ENCODE data around the gene JMJD7.
A peak's percentile ranks its signal among the peaks of the same experiment; 100 is the strongest.
"Not testable (repeated sequence)": the region's sequence is repeated elsewhere in the genome, so short reads cannot be mapped to it uniquely, and the experiment has no call there.

The JMJD7 gene

DNA sequence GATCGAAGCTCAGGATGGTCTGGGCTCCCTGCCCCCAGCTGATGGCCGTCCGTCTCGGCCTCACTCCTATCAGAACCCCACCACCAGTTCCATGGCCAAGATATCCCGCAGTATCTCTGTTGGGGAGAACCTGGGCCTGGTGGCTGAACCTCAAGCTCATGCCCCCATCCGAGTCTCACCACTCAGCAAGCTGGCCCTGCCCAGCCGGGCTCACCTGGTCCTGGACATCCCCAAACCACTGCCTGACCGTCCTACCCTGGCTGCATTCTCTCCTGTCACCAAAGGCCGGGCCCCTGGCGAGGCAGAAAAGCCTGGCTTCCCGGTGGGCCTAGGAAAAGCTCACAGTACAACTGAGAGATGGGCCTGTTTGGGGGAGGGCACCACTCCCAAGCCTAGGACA lies 4.4 kb upstream of the JMJD7 start:
- DNase-seq: no peak

DNA sequence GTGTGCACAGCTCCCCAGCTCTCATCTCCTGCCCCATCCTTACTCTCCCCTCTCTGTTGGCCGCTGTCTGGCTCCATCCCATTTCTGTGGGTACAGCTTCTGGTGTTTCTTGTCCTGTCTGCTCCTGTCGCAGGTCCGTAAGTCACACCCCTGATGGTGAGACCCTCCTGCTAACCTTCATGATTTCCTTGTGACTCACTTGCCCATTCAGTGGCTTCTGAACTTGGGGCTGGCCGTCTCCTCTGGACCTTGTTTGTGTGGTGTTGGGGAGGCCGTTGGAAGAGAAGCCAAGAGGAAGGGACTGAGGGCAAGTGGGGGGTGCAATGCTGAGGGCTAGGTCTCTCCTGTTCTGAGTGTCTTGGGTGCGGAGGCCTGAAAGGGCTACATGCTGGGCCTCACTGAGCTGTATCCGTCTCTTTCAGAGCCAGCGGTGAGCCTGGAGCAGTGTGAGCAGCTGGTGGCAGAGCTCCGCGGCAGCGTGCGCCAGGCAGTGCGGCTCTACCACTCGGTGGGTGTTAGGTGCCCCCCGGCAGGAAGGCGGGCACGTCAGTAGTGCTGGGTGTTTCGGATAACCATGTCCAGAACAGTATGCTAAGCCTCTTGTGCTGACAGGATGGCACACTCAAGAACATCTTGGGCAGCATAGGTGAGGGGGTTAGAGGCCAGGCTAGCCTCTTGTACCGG lies 3.7 kb upstream of the JMJD7 start:
- DNase-seq: no peak

DNA sequence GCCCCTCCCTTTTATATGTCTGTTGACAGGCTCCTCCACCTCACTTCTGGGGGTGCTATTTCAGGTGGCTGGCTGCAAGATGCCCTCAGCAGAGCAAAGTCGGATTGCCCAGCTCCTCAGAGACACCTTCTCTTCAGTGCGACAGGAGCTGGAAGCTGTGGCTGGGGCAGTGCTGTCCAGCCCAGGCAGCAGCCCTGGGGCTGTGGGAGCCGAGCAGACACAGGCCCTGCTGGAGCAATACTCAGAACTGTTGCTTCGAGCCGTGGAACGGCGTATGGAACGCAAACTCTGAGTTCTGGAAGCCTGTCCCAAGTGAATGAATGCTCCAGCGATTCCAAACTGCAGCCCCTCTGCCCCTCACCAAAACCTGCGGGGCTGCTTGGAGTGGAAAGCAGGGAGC lies 2.7 kb upstream of the JMJD7 start:
- DNase-seq: no peak

DNA sequence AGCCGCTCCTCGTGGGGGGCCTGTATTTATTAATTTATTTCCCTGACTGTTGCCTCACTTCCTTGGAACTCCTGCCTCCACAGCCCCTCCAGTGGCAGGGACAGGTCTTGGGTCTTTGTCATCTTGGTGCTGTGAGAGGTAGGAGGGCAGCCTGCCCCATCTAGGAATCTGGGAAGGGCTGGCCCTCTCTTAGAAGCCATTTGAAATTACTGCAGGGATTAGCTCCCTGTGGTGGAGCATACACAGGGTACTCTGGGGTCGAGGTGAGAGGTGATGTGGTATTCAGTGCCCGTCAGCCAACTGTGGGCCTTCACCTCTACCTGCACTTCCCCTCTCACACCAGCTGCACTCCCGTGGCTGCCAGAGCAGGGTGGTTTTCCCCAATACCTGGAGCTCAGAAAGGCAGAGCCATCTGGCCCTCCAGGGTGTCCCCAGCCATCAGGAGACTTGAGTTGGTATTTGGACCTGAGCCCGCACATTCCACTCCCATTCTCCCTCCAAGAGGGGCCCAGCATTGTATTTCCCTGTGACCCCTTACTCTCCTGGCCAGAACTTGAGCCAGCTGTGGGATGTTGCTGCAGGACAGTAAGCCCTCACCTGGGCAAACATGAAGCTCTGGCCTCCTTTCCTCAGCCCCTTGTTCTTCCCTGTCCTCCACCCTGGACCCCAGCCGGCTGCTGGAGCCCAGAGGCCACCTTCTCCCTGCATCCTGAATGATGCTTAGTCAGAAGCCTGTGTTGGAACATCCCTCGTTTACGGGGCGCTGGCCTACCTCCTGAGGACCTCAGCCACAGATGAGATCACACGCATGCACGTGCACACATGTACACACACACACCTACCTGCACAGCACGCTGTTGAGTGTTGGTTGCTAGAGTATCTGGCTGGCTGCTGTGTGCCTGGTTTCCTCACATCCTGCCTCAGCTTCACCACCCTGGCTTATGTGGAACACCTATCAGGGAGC lies 2.0 kb upstream of the JMJD7 start:
- no peak for DNase-seq

DNA sequence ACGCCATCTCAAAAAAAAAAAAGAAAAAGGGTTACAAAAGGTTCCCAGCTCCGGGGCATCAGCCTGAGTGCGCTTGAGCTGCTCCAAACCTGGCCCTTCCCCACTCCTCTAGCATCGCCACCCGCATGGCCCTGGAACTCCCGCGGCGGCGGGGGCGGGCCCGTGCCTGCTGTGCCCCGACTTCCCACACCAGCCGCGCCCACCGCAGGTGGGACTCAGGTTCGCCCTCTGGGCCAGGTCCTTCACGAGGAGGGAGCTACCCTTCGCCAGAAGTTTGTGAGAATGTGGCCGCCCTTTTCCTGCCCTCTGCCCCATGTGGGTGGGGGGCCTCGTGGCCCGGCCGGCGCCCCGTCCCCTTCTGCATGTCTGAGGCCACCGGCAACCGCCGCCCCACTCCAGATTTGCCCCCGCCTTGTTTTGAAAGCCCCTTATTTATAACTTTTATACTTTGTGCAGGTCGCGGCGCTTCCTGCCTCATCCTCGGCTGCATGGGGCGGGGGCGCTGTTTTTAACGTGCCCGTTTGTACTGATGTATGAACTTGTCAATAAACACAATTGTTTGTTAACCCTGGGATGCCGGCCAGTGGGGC lies 507 bp upstream of the JMJD7 start:
- DNase-seq: no peak

DNA sequence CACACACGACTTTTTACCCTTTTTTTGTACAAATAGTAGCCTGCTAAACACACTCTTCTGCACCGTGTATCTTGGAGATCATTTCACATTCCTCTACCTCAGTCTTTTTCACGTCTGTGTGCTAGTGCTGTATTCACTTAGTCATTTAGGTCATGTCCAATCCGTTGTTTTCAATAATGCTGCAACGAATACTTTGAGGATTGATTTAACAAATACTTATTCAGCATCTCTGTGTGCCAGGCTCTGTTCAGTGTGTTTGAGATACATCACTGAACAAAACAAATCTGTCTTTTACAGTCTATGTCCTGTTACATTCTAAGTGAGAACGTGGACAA lies 882 bp downstream of the JMJD7 start:
- no peak for DNase-seq

DNA sequence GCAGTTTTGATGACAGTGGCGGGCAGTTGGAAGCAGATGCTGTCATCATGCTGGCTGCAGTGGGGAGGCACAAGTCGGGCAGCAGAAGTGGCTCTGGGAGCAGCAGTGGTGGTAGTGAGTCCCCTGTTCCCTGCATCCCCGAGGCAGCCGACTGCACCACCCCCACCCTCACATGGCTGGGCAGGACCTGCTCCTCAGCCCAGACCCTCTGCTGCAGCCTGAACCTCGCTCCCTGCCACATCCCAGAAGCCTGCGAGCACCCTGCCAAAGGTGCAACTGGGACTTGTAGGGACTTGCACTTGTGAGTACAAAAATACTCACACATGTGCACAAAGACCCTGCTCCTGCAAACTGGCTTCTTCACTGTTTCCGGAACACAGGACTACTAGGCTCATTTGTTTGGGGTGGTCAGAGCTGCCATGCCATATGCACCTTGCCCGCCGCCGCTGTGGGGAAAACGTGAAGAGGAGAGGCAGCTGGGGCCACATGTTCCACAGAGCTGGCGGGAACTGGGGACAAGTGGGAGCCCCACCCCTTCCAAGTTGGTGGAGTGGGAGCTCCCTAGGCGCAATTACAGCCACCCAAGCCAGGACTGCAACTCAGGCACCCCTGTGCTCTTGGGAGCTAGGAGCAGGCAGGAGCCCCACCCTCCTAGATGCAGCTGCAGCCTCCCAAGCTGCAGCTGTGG lies 2.2 kb downstream of the JMJD7 start:
- no peak for DNase-seq

DNA sequence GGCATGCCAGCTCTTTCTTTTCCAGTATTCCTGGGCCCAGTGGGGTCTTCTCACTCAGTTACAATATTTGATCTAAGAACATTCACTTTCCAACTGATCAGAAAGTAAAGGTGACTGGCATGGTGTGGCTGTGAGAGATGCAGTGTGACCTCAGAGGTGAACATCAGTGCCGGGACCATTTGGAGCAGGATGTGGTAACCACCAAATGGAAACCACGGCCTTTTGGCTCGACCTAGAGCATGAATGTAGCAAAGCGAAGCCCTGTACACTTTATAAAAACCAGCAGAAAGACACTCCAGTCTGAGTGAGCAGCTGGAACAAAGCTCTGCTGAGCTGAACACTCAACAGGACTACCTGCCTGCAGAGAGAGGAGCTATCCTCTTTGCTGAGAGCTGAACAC lies 3.4 kb downstream of the JMJD7 start:
- DNase-seq: not testable (repeated sequence)

DNA sequence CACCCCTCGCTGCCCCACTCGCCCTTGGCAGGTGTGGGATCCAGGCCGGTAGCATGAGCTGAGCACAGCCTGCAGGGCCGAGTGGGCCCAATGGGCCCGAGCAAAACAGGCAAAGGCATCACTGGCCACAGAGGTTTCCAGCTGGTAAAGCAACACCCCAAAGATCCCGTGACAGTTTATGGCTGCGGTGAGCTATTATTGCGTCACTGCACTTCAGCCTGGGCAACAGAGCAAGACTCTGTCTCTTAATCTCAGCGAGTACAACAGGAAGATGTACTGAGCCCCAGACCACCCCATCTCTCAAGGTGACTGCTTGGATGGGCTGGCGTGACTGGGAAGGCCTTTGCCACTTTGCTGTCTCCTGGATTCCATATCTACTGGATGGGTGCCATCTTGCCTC lies 4.3 kb downstream of the JMJD7 start:
- no peak for DNase-seq

DNA sequence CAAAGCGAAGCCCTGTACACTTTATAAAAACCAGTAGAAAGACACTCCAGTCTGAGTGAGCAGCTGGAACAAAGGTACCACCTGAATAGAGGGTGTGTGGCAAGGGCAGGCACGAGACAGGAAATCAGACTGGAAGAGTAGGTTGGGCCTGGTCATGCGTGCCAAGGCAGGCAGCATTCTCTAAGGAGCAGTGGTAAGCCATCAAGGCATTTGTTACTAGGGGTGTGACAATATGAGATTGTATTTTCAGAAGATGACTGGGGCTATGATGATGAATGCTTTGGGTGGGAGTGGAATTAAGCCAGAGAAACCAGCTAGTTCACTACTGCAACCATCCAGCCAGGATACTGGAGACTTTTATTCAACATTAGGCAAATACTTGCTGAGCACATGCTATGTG lies 5.0 kb downstream of the JMJD7 start:
- DNase-seq: peak; percentile 80

DNA sequence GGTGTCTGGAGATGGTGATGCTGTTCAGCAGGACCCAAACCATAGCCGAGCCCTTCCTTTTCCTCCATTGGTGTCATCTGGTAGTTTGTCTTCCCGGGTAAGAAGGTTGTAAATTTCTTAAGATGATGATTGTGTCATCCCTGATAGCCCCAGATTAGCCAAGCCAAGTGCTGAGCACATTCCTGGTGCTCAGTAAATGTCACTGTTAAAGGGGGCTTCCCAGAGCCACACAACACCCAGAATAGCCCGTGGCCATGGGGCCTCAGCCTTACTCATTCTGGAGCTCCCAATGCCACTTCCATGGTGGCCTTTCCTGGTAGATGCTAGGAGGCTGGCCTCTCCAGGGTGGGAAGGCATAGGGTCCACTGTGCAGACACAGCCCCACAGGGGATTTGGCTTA lies 6.2 kb downstream of the JMJD7 start:
- DNase-seq: no peak

DNA sequence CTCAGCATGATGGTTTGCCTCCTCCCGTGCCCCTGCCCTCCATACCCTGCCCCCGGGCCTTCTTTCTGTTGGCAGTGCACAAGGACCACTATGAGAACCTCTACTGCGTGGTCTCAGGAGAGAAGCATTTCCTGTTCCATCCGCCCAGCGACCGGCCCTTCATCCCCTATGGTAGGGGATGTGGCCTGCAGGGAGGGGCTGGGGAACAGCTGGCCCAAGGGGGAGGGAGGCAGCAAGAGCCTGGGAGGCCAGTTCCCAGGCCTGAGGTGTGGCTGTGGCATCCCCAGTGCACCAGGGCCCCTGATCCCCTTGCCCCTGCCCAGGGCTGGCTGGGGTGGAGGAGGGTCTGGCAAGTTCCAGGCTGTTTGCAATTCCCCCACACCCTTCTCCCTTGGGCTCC lies 8.2 kb downstream of the JMJD7 start:
- DNase-seq: no peak

DNA sequence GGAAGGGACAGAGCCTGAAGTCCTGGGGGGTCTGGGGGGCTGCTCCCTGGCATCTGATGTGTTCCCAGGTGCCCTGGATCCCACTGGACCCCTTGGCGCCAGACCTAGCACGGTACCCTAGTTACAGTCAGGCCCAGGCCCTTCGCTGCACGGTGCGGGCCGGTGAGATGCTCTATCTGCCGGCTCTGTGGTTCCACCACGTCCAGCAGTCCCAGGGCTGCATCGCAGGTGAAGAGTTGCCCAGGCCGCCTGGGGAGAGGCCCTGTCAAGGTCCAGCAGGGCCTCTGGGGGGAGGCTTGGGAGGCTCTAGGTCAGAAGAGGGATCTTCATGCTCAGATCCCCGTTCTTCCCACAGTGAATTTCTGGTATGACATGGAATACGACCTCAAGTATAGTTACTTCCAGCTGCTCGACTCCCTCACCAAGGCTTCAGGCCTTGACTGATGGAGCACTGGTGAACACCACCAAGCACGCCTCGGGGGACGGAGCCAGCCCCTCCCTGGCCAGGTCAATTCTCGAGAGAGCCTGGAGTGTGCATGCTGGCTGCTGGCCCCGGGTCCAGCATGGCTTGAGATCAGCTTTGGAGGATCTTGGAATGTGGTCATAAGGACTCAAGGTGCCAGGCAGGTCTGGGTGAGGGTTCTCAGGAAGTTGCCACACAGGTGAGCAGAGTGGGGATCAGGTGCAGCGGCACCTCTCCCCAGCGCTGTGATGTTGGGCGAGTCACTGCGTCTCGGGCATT lies 9.0 kb downstream of the JMJD7 start:
- DNase-seq: no peak

DNA sequence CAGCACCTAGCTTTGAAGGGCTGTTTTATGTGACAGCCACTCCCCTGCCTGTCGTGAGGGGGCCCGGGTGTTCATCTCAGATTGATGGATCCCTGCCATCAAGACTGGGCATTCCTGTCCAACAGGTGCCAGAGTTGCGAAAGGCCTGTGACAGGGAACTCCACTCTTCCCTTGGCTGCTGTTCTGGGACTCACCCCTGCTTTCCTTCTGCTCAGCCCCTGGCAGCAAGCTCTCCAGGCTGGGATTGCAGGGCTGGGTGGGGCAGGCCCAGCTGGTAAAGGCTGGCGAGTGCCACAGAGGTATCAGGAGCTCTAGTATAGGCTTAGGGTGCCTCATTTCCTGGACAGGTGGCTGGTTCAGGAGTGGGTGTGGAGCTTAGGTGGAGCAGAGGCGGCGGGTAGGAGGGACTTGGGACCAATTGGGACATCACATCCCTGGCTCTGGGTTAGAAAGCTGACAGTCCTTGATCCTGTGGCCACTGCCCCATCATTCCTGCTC lies 10.6 kb downstream of the JMJD7 start, which contains the start of gene PLA2G4B:
TSS of gene PLA2G4B (plus strand) at position 448 of the 498 bp plus-strand sequence. CDS start 67 bp downstream, outside the sequence.
- DNase-seq: peak; percentile 67

DNA sequence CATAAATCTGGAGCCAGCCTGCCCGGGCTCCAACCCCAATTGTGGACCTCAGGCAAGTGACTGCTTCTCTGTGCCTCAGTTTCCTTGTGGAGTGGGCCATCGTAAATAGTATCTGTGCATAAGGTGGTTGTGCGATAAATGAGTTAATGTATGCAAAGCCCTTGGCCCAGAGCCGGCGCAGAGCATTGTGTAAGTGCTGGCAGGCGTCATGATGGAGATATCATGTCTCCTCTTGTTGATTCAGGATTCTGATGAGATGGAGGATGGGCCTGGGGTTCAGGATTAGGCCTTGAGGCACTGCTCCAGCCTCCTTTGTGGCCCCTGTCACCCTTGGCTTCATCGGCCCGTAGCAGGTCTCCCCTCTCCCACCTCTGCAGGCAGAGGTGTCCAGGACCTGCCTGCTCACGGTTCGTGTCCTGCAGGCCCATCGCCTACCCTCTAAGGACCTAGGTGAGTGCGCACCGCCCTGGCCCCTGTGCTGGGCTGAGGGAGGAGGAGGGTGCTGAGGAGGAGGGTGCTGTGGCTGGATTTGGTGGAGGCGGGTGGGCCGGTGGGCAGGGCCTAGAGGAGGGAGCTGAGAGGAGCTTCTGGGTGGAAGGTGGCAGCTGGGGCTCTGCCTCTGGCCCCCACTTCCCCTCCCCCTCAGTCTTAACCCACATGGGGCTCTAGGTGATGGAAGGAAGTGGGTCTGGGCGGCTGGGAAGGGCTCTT lies 12.0 kb downstream of the JMJD7 start:
- no peak for DNase-seq

DNA sequence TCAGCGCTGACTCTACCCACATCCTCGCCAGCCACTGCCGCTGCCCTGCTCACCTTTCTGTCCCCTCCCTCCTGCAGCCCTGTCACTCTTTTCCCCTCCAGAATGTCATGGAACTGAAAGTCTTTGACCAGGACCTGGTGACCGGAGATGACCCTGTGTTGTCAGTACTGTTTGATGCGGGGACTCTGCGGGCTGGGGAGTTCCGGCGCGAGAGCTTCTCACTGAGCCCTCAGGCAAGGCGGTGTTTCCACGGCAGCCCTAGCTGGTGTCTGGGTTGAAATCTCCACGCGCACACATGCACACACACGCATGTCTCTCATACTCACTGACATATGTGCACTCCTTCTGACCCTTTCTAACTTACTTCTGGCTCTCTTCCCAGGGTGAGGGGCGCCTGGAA lies 12.8 kb downstream of the JMJD7 start:
- DNase-seq: no peak

DNA sequence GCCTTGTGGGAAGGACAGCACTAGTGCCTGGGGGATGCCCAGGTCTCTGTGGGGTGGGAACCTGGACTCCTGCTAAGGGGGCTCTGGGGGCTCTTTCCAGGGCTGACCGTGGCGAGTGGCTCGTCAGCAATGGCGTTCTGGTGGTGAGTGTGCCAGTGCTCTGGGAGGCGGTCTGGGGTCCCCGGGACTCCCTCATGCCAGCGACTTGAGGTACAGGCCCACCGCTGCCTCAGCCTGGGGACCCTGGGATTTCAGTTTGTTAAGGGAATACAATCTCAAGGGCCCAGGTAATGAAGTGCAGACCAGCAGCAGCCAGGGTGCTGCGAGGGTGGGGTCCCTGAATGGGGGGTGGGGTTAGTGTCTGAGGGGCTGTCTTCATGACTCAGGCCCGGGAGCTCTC lies 13.2 kb downstream of the JMJD7 start:
- no peak for DNase-seq

DNA sequence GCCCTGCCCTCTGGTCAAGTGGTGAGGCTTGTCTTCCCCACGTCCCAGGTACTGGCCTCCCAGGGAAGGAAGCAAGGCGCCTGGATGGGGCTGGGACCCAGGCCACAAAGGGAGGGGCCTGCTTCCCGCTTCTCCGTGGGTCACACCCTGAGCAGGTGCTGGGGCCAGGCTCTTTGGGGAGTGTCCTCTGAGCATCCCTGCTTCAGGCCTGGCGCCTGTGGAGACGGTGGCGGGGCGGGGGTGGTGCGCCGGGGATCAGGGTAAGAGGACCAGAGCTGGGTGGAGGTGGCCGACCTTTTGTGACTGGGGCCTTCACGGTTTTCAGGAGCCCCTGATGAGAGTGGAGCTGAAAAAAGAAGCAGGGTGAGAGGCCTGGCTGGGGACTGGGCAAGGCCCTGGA lies 14.3 kb downstream of the JMJD7 start:
- no peak for DNase-seq

DNA sequence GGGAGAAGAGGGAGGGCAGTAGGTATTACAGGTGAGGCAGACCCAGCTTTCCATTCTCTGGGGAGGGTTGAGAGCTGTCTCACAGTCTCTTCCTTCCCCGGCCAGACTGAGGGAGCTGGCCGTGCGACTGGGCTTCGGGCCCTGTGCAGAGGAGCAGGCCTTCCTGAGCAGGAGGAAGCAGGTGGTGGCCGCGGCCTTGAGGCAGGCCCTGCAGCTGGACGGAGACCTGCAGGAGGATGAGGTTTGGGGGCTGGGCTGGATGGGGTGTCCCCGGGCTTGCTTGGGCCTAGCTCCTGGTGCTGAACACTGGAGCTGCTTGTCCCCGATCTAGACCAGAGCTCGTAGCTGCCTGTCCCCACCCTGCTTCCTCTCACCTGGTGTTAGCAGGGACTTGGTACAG lies 15.7 kb downstream of the JMJD7 start:
- DNase-seq: no peak

DNA sequence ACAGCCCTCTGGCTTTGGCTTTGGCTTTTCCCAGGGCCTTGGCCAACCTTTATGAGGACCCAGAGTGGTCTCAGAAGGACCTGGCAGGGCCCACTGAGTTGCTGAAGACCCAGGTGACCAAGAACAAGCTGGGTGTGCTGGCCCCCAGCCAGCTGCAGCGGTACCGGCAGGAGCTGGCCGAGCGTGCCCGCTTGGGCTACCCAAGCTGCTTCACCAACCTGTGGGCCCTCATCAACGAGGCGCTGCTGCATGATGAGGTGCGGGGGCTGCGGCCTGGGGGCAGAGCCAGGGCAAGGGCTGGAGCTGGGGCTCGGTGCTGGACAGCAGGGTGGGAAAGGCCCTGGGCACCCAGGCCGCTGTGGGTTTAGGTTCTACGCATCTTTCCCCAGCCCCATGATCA lies 16.9 kb downstream of the JMJD7 start:
- no peak for DNase-seq

DNA sequence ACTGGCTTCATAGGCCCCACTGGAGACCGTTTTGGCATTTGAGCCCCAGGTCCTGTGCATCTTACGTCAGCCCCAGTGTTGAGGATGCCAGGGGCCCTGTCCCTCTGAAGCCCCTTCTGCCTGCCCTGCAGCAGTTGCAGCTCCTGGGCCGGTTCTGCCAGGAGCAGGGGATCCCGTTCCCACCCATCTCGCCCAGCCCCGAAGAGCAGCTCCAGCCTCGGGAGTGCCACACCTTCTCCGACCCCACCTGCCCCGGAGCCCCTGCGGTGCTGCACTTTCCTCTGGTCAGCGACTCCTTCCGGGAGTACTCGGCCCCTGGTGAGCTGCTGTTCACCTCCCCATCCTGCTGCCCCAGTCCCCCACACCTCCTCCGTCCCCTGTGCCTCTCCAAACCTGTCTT lies 19.3 kb downstream of the JMJD7 start:
- DNase-seq: no peak

DNA sequence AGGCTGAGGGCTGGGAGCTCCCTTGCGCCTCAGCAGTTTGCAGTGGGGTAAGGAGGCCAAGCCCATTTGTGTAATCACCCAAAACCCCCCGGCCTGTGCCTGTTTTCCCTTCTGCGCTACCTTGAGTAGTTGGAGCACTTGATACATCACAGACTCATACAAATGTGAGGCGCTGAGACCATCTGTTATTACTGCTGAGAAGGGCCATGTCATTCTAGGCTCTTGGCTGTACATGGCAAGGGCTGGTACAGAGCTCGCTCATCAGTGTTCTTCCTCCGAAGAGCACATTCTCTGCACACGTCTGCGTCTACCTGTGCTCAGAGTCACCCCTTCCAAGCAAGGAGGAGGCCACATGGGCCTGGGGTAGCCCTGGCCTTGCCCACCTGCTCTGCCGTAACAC lies 20.1 kb downstream of the JMJD7 start:
- no peak for DNase-seq

Measured in DMS153 (cell line).